ENCODE results near the gene SCAPER.

GRCh38 chr15:76684002-76684401, 221.1 kb downstream of the SCAPER start:
- no peak for TF ChIP-seq RNF2 (IDR thresholded peaks at IDR 0.05; ENCODE audit: borderline replicate concordance, low read depth)
- no peak for TF ChIP-seq CTCF (IDR thresholded peaks at IDR 0.05)
- TF ChIP-seq MAZ (IDR thresholded peaks at IDR 0.05; ENCODE audit: borderline replicate concordance, low read depth, low read length) = no peak
- no peak for TF ChIP-seq RAD21 (conservative IDR thresholded peaks at IDR 0.05 in 1 of 2, IDR thresholded peaks at IDR 0.05 in 1 of 2)
- TF ChIP-seq ELK1 (IDR thresholded peaks at IDR 0.05; ENCODE audit: low read depth, low read length) = no peak
- no peak for TF ChIP-seq BHLHE40 (IDR thresholded peaks at IDR 0.05; ENCODE audit: low read depth, low read length)

Data from A549 (cell line).